Adrenal gland (tissue), 12 donors: ENCODE data around the gene CELF2. TPM values are rescaled to one million over a fixed set of nuclear protein-coding genes. Genes with fewer than 3 reads are reported as not detected.

Source experiments
- DNase-seq, 7 donors: peaks; one replicate each; pipeline ENCODE4 v3.0.0-alpha.2; 2019 to 2020
- H3K27ac ChIP-seq, 5 donors: fragments of 200-600 bp; sonication (generic) in 4 of 5; 1 replicate in 3 of 5; 2 replicates in 2 of 5; pipeline versions ENCODE4 v1.5.1 to v1.8.0; 2016 to 2020; ENCODE audit warnings: mild to moderate bottlenecking in 1 of 5
- H3K27me3 ChIP-seq: fragments of 200-600 bp; 2 replicates; pipeline ENCODE4 v1.8.0; 2021
- H3K36me3 ChIP-seq, 2 donors: fragments of 200-600 bp; replicated peaks in 1 of 2; 1 replicate in 1 of 2; 2 replicates in 1 of 2; pipeline versions ENCODE4 v1.5.1 to v1.8.0; 2018 to 2022
- H3K4me1 ChIP-seq, 2 donors: fragments of 200-600 bp; replicated peaks in 1 of 2; 1 replicate in 1 of 2; 2 replicates in 1 of 2; pipeline versions ENCODE4 v1.5.1 to v1.8.0; 2018 to 2021
- H3K4me3 ChIP-seq, 4 donors: fragments of 200-600 bp; sonication (generic) in 3 of 4; one replicate each; pipeline ENCODE4 v1.5.1; 2016 to 2018
- H3K9me3 ChIP-seq, 3 donors: fragments of 200-600 bp; sonication (generic) in 1 of 3; replicated peaks in 1 of 3; 1 replicate in 2 of 3; 2 replicates in 1 of 3; pipeline versions ENCODE4 v1.5.1 to v1.8.0; 2016 to 2021
- CTCF ChIP-seq, 6 experiments: fragments of 450-650 bp in 4 of 6; fragments of 200-600 bp in 2 of 6; sonication (generic) in 1 of 6; IDR thresholded peaks; 1 replicate in 5 of 6; 2 replicates in 1 of 6; pipeline versions ENCODE4 v1.5.1 to v1.8.0; 2016 to 2021; ENCODE audit warnings: antibody characterized with exemption in 6 of 6, mild to moderate bottlenecking in 2 of 6, moderate library complexity in 1 of 6
- POLR2A ChIP-seq, 2 donors: fragments of 450-650 bp; IDR thresholded peaks; one replicate each; pipeline ENCODE4 v1.6.1; 2017; ENCODE audit warnings: antibody characterized with exemption in 2 of 2, mild to moderate bottlenecking in 2 of 2, moderate library complexity in 1 of 2
- WGBS, 4 donors: extraction: QIAGEN DNeasy Blood & Tissue Kit in 2 of 4; methylation state at CpG; one replicate each; pipeline versions ENCODE4 v1.1.5 to v1.1.7; 2013 to 2017; 5-methylcytosine and 5-hydroxymethylcytosine counted together
- intact Hi-C, 2 donors: fragments of 100-400 bp; cut with DNase I; formaldehyde crosslinking; loops; one replicate each; pipeline versions ENCODE4 v1.14.1 to v1.15.0; 2022 to 2023
- polyA plus RNA-seq, 3 donors: library from polyadenylated mRNA; stranded (reverse); fragments of 200-250 nt in 2 of 3; fragments of 350-450 nt in 1 of 3; fragmentation: Illumina TruSeq in 1 of 3; extraction: RNeasy Lipid Tissue Mini Kit (QIAGEN cat#74804) in 1 of 3; gene quantifications; one replicate each; pipeline ENCODE4 v1.2.3, GENCODE V29; 2013 to 2014
- total RNA-seq, 9 donors: library from RNA; depleted of rRNA in 4 of 9; stranded (reverse); fragments of >200 nt in 4 of 9; fragments of 120-200 nt in 1 of 9; fragmentation: NEBNext Ultra II Directional in 1 of 9; extraction: Animal tissue kit (Norgen Biotek cat#: 25700) in 1 of 9; gene quantifications; one replicate each; pipeline versions ENCODE4 v1.1.0 to v1.2.4, GENCODE V29; 2013 to 2023
- donor health status: healthy with polysubstance abuse.
- donor health status: Bipolar disorder and iron deficiency.
- donor health status: DM: yes; HTN: yes; CAD: no.
- donor health status: DM: no; HTN: no; CAD: no.
- donor health status: DM: no; HTN: no; CAD: no.
- donor health status: DM: yes; HTN: yes; CAD: no.

The CELF2 gene
- total and polyA plus RNA-seq, 12 donors, result 2.7 to 26.0 (median 10.3) TPM

- intact Hi-C loops, result no loop called here
- H3K4me3 ChIP-seq, result no peak overlapping the region
- no peak for TF ChIP-seq POLR2A (IDR thresholded peaks at IDR 0.05)
- no peak for TF ChIP-seq CTCF (IDR thresholded peaks at IDR 0.05)
- no peaks in the 10 kb centered on the region for H3K4me1 ChIP-seq
- H3K27me3 ChIP-seq, result no peaks in the 10 kb centered on the region
- 73 to 94% (median 83%) methylated on average over 1 of the region's 1 CpG for WGBS, 4 donors
- H3K36me3 ChIP-seq, result no peaks in the 10 kb centered on the region
- no peaks in the 10 kb centered on the region for H3K9me3 ChIP-seq
- no peak overlapping the region for H3K27ac ChIP-seq
- DNase-seq, result no peak
These were observed 290.3 kb downstream of the CELF2 start for GRCh38 chr10:11307937-11308336.

DNA sequence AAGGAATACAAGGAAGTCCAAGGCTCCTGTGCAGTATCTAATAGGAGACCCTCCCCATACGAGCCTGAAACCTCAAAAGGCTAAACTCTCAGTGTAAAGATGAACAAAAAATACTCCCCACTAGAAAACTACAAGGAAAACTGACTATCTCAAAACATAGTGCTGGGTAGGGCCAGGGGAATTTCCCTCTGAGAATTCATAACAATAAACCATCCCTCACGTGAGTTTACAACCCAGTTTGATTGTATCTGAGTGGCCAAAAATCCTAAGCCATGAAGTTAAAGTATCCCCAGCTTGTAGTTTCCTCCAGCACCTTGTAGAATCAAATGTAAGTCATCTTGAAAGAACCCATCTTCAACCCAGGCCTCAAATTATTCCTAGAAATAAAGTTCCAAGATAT lies 293.4 kb downstream of the CELF2 start:
- TF ChIP-seq CTCF (IDR thresholded peaks at IDR 0.05), result no peak
- no peak for TF ChIP-seq POLR2A (IDR thresholded peaks at IDR 0.05)
- intact Hi-C loops, result no loop called here
- Histone ChIP-seq H3K9me3 (no peaks in the 10 kb centered on the region), H3K27ac (no peak overlapping the region), H3K27me3 (no peaks in the 10 kb centered on the region), H3K4me1 (no peaks in the 10 kb centered on the region), H3K4me3 (no peak overlapping the region), H3K36me3 (no peaks in the 10 kb centered on the region)
- DNase-seq, result no peak
- 60 to 77% (median 73%) methylated on average over 2 of the region's 2 CpGs for WGBS, 4 donors

DNA sequence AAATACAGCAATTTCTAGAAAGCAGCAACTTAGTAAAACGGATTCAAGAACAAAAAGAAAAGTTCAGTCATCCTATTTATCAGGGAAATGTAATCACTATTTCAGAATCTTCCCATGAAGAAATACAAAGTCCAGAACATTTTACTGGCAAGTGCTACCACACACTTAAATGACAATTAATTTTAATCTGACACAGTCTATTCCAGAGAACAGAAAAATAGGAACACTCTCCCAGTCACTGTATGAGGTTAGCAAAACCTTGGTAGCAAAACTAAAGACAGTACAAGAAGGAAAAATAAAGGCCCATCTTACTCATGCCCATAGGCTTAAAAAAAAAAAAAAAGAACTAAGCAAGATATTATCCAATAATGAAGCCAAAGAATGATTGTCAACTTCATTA lies 295.8 kb downstream of the CELF2 start:
- no peaks in the 10 kb centered on the region for H3K9me3 ChIP-seq
- TF ChIP-seq POLR2A (IDR thresholded peaks at IDR 0.05) (no peak), CTCF (IDR thresholded peaks at IDR 0.05) (no peak)
- H3K4me3 ChIP-seq, result no peak overlapping the region
- H3K27me3 ChIP-seq, result no peaks in the 10 kb centered on the region
- WGBS, 4 donors, result 67 to 84% (median 81%) methylated on average over 1 of the region's 1 CpG
- intact Hi-C loops, result no loop called here
- no peak overlapping the region for H3K27ac ChIP-seq
- H3K4me1 ChIP-seq, result no peaks in the 10 kb centered on the region
- H3K36me3 ChIP-seq, result no peaks in the 10 kb centered on the region
- no peak for DNase-seq

DNA sequence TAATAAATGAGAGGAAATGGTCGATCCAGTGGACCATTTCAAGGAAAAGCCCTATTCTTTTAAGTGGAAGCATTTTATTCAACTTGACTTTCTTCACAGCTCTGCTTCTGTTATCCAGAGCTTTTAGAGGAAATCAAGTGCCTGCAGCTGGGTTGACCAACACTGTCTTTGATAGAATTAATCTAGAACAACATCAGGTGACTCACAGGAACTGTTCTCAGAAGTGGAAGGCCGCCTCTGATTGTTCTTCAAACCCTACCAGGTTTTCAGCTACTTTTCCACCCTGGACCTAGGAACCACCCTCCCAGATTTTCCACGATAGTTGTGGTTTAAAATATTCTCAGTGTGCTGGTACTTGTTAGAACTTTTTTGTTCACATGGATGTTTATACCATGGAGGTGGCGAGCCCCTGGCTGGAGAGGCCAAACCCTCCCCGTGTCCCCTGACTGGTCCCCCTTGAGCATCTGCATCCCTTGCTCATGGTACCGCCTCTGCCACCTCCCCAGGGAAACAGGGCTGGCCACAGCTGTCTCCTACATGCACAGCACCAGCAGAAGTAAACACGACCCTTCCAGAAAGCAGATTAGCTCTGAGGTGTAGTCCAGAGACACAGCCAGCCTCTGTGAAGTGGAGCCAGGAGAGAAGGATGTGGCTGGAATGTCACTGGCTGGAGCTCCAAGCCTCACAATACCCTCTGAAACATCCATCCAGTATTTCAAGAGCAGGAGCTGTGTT lies 300.4 kb downstream of the CELF2 start:
- DNase-seq, result no peak
- no peaks in the 10 kb centered on the region for H3K27me3 ChIP-seq
- TF ChIP-seq CTCF (IDR thresholded peaks at IDR 0.05), result no peak
- TF ChIP-seq POLR2A (IDR thresholded peaks at IDR 0.05), result no peak
- H3K9me3 ChIP-seq, result no peaks in the 10 kb centered on the region
- no peaks in the 10 kb centered on the region for H3K36me3 ChIP-seq
- intact Hi-C loops, result no loop called here
- WGBS, 4 donors, result 80 to 85% (median 82%) methylated on average over 7 of the region's 7 CpGs
- H3K4me1 ChIP-seq, result no peaks in the 10 kb centered on the region
- H3K27ac ChIP-seq, result no peak overlapping the region
- H3K4me3 ChIP-seq, result no peak overlapping the region
